Natural killer cell (primary cell): ENCODE data around the gene TMOD4. TPM values are rescaled to one million over a fixed set of nuclear protein-coding genes. Genes with fewer than 3 reads are reported as not detected.

Source experiments
- ATAC-seq, 3 donors: fragments of 150-1000 bp in 2 of 3; fragments of 200-7000 bp in 1 of 3; cut with Tn5 transposase; 1 replicate in 1 of 3; 2 replicates in 2 of 3; pipeline ENCODE4 v1.10.0; 2021; ENCODE audit warnings: mild to moderate bottlenecking in 2 of 3, moderate library complexity in 2 of 3
- DNase-seq, 2 donors: peaks; one replicate each; pipeline versions ENCODE4 v3.0.0 to v3.0.0-alpha.2; 2013 to 2021; ENCODE audit warnings: mixed read lengths in 1 of 2
- H3K27ac ChIP-seq: one replicate; pipeline ENCODE4 v1.5.1; 2013; ENCODE audit warnings: mild to moderate bottlenecking, low read length
- H3K27me3 ChIP-seq: one replicate; pipeline ENCODE4 v1.6.1; 2013; ENCODE audit warnings: low read length; ENCODE audit not compliant: control insufficient read depth, insufficient read depth
- H3K36me3 ChIP-seq: one replicate; pipeline ENCODE4 v1.6.1; 2013; ENCODE audit warnings: low read length; ENCODE audit not compliant: control insufficient read depth, insufficient read depth
- H3K4me1 ChIP-seq: one replicate; pipeline ENCODE4 v1.6.1; 2013; ENCODE audit warnings: low read length; ENCODE audit not compliant: control insufficient read depth, insufficient read depth
- H3K4me3 ChIP-seq: one replicate; pipeline ENCODE4 v1.5.1; 2013; ENCODE audit warnings: low read length
- H3K9me3 ChIP-seq: one replicate; pipeline ENCODE4 v1.6.1; 2013; ENCODE audit warnings: low read length; ENCODE audit not compliant: control insufficient read depth, insufficient read depth
- H3K27ac Mint-ChIP-seq, 2 donors: one replicate each; pipeline ENCODE4 v1.8.0; 2022; ENCODE audit warnings: mild to moderate bottlenecking in 2 of 2, mixed read lengths in 2 of 2, moderate library complexity in 1 of 2
- H3K27me3 Mint-ChIP-seq, 2 donors: one replicate each; pipeline ENCODE4 v1.8.0; 2022; ENCODE audit warnings: low read depth in 2 of 2, mixed read lengths in 2 of 2
- H3K36me3 Mint-ChIP-seq: one replicate; pipeline ENCODE4 v1.8.0; 2022; ENCODE audit warnings: mixed read lengths
- H3K4me1 Mint-ChIP-seq, 2 donors: one replicate each; pipeline ENCODE4 v1.8.0; 2022; ENCODE audit warnings: mixed read lengths in 2 of 2
- H3K4me3 Mint-ChIP-seq: one replicate; pipeline ENCODE4 v1.8.0; 2022; ENCODE audit warnings: mild to moderate bottlenecking, moderate library complexity, mixed read lengths
- H3K9me3 Mint-ChIP-seq, 2 donors: one replicate each; pipeline ENCODE4 v1.8.0; 2022; ENCODE audit warnings: mixed read lengths in 2 of 2
- WGBS: methylation state at CpG from one replicate; pipeline ENCODE4 v1.1.7; 2013; ENCODE audit warnings: missing lambda C conversion rate; ENCODE audit not compliant: insufficient coverage; 5-methylcytosine and 5-hydroxymethylcytosine counted together
- intact Hi-C: fragments of 100-400 bp; cut with micrococcal nuclease; formaldehyde crosslinking; loops from one replicate; pipeline ENCODE4 v1.14.2; 2022
- total RNA-seq, 4 donors: library from RNA; stranded (reverse); fragments of 120-200 nt in 1 of 4; gene quantifications; one replicate each; pipeline versions ENCODE4 v1.2.3 to v1.2.4, GENCODE V29; 2013 to 2022
- TF ChIP-seq, protein P1 (sequence below): fragments of 200-600 bp; IDR thresholded peaks from one replicate; pipeline ENCODE4 v1.8.0; 2022; ENCODE audit warnings: antibody characterized with exemption

TMOD4 gene
- total RNA-seq, 3 donors from 2014 or later (not counting 1 experiment from before 2014, with no cell fraction given) = 2.6 to 3.8 TPM; not detected in 1

DNA sequence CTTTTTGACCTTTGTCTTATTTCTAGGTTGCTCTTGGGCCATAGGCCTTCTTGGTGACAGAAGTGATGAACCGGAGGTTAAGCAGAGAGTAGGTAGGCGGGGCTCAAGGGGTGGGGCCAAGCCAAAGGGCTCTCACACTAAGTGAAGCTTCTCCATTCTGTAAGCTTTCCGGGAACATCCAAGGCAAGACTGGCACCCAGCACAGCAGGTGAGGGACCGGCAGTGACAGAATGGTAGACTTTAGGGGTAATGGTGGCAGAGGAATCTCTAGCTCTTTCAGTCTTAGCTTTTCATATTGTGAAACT lies 19.3 kb downstream of the TMOD4 start, which contains the start of gene TNFAIP8L2:
Gene TNFAIP8L2, plus strand, starts transcription at position 135 of the 305 bp plus-strand sequence. CDS start 2,049 bp downstream, outside the sequence.
- Histone ChIP-seq H3K9me3 (no peaks in the 10 kb centered on the region), H3K4me1 (peaks cover 46% of the 10 kb centered on the region), H3K27ac (peak within 1 kb of the TSS; percentile 68), H3K4me3 (peak within 1 kb of the TSS; percentile 76), H3K36me3 (peaks cover 15% of the 10 kb centered on the region), H3K27me3 (no peaks in the 10 kb centered on the region)
- TF ChIP-seq, protein P1, sequence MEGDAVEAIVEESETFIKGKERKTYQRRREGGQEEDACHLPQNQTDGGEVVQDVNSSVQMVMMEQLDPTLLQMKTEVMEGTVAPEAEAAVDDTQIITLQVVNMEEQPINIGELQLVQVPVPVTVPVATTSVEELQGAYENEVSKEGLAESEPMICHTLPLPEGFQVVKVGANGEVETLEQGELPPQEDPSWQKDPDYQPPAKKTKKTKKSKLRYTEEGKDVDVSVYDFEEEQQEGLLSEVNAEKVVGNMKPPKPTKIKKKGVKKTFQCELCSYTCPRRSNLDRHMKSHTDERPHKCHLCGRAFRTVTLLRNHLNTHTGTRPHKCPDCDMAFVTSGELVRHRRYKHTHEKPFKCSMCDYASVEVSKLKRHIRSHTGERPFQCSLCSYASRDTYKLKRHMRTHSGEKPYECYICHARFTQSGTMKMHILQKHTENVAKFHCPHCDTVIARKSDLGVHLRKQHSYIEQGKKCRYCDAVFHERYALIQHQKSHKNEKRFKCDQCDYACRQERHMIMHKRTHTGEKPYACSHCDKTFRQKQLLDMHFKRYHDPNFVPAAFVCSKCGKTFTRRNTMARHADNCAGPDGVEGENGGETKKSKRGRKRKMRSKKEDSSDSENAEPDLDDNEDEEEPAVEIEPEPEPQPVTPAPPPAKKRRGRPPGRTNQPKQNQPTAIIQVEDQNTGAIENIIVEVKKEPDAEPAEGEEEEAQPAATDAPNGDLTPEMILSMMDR = no peak
- Mint-ChIP-seq H3K27me3 (no peaks in the 10 kb centered on the region), H3K4me1 (peaks cover 39 to 47% of the 10 kb centered on the region in 2 donors), H3K9me3 (no peaks in the 10 kb centered on the region), H3K27ac (peak within 1 kb of the TSS; percentile 89 to 96), H3K36me3 (no peaks in the 10 kb centered on the region), H3K4me3 (peak within 1 kb of the TSS; percentile 96)
- intact Hi-C loops = loop anchor here (1.0 to 5.0 kb wide), 4 partner anchors 57 to 594 kb away; no protein-coding TSS in a partner anchor
- DNase-seq = peak; percentile 58 to 80
- WGBS = 0% methylated on average over 4 of the region's 4 CpGs
- peak; percentile 83 to 91 (median 89) for ATAC-seq

DNA sequence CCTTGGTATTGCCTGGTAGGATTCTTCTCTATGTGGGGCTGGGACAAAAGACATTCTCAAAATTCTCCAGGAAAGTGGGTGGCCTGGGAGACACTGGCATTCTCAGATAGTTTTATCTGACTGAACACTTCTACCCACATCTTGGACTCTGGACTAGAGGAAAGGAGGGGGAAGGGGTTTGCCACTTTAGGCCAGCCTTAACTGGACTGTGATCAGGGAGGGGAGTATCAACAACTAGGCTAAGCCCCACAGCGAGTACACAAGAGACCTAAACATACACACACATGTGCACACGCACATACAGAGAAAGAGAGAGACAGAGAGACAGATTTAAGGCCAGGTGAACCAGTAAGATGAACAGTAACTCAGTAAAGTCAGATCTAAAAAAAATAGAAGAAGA lies 28.1 kb downstream of the TMOD4 start:
- no CpG with 5 or more reads among the region's 2 CpGs for WGBS
- Histone ChIP-seq H3K4me1 (peaks cover 18% of the 10 kb centered on the region), H3K27ac (no peak overlapping the region), H3K27me3 (peaks cover 7% of the 10 kb centered on the region), H3K9me3 (no peaks in the 10 kb centered on the region), H3K4me3 (no peak overlapping the region), H3K36me3 (no peaks in the 10 kb centered on the region)
- no peaks in the 10 kb centered on the region for H3K9me3 Mint-ChIP-seq
- intact Hi-C loops = no loop called here
- H3K36me3 Mint-ChIP-seq = no peaks in the 10 kb centered on the region
- DNase-seq = no peak
- H3K27me3 Mint-ChIP-seq = peaks cover 0 to 8% of the 10 kb centered on the region in 2 donors
- TF ChIP-seq, protein P1 = no peak
- H3K27ac Mint-ChIP-seq = peak overlapping the region in 1 of 2 donors; percentile 83
- no peak for ATAC-seq
- H3K4me3 Mint-ChIP-seq = no peak overlapping the region
- H3K4me1 Mint-ChIP-seq = peaks cover 9 to 27% of the 10 kb centered on the region in 2 donors

GRCh38 chr1:151147132-151147503 lies 28.7 kb downstream of the TMOD4 start:
- Mint-ChIP-seq H3K4me3 (peak overlapping the region; percentile 92), H3K36me3 (no peaks in the 10 kb centered on the region), H3K9me3 (no peaks in the 10 kb centered on the region), H3K4me1 (peaks cover 9 to 27% of the 10 kb centered on the region in 2 donors), H3K27me3 (peaks cover 0 to 8% of the 10 kb centered on the region in 2 donors), H3K27ac (peak overlapping the region; percentile 45 to 83)
- TF ChIP-seq, protein P1 = no peak
- Histone ChIP-seq H3K36me3 (no peaks in the 10 kb centered on the region), H3K27ac (no peak overlapping the region), H3K9me3 (no peaks in the 10 kb centered on the region), H3K27me3 (peaks cover 7% of the 10 kb centered on the region), H3K4me3 (peak overlapping the region; percentile 83), H3K4me1 (peaks cover 18% of the 10 kb centered on the region)
- WGBS = 20% methylated on average over 5 of the region's 7 CpGs
- intact Hi-C loops = no loop called here
- ATAC-seq (no peak), DNase-seq (no peak)
